ENCODE results near the gene ZCCHC7. TPM values are rescaled to one million over a fixed set of nuclear protein-coding genes. Genes with fewer than 3 reads are reported as not detected.

The ZCCHC7 gene
- total and polyA plus RNA-seq, 2 of the 8 experiments (the other 6 are each of a cell fraction or from before 2014, with no cell fraction given) = 12.2 to 27.5 TPM

- TF ChIP-seq CHD2 (IDR thresholded peaks at IDR 0.05; ENCODE audit: low read length) = no peak
- no peak for TF ChIP-seq SAP30 (IDR thresholded peaks at IDR 0.05; ENCODE audit: insufficient read depth, insufficient replicate concordance, low read length)
Measured at GRCh38 chr9:37283730-37284325, 163.5 kb downstream of the ZCCHC7 start (continued).
